Measurements from ENCODE around the gene STIL.
"Not testable (repeated sequence)": the region's sequence is repeated elsewhere in the genome, so short reads cannot be mapped to it uniquely, and the experiment has no call there.

Gene STIL

GRCh38 chr1:47313915-47314664 lies at the start of gene STIL:
Gene STIL (minus strand): TSS chr1:47314147. CDS start chr1:47310319, 3,828 bp downstream.
- peak; percentile 97 to 99 for DNase-seq

GRCh38 chr1:47362828-47363227 lies 48.9 kb upstream of the STIL start:
- no peak for DNase-seq

- DNase-seq, result no peak
Observed at GRCh38 chr1:47361380-47361779, 47.4 kb upstream of the STIL start.

GRCh38 chr1:47351305-47351704 lies 37.4 kb upstream of the STIL start:
- peak in 1 of 2 experiments; percentile 11 for DNase-seq

- DNase-seq, result no peak
Observed at GRCh38 chr1:47348246-47348645, 34.3 kb upstream of the STIL start.

- DNase-seq, result no peak
Observed at GRCh38 chr1:47347735-47348134, 33.8 kb upstream of the STIL start.

- not testable (repeated sequence) for DNase-seq
Observed at GRCh38 chr1:47346979-47347378, 33.0 kb upstream of the STIL start.

GRCh38 chr1:47340227-47340626 lies 26.3 kb upstream of the STIL start:
- no peak for DNase-seq

- DNase-seq, result no peak
Observed at GRCh38 chr1:47338249-47339077, 24.5 kb upstream of the STIL start.

GRCh38 chr1:47337350-47337749 lies 23.4 kb upstream of the STIL start:
- no peak for DNase-seq

- DNase-seq, result no peak
Observed at GRCh38 chr1:47334765-47335435, 21.0 kb upstream of the STIL start.

- DNase-seq, result peak; percentile 76 to 80
Observed at GRCh38 chr1:47333922-47334764, 20.2 kb upstream of the STIL start.

- DNase-seq, result peak; percentile 78 to 82
Observed at GRCh38 chr1:47333578-47333921, 19.6 kb upstream of the STIL start, which contains the start of gene CMPK1. Gene CMPK1 (plus strand): TSS chr1:47333790. CDS start chr1:47333946, 156 bp downstream.

GRCh38 chr1:47332779-47333577 lies 19.0 kb upstream of the STIL start:
- DNase-seq, result no peak

GRCh38 chr1:47331875-47332274 lies 17.9 kb upstream of the STIL start:
- no peak for DNase-seq

GRCh38 chr1:47330212-47330611 lies 16.3 kb upstream of the STIL start:
- no peak for DNase-seq

- no peak for DNase-seq
Observed at GRCh38 chr1:47328992-47329391, 15.0 kb upstream of the STIL start.

GRCh38 chr1:47326271-47326670 lies 12.3 kb upstream of the STIL start:
- no peak for DNase-seq

GRCh38 chr1:47325528-47325927 lies 11.6 kb upstream of the STIL start:
- DNase-seq, result no peak

GRCh38 chr1:47324682-47325081 lies 10.7 kb upstream of the STIL start:
- DNase-seq, result no peak

GRCh38 chr1:47323599-47324031 lies 9.7 kb upstream of the STIL start:
- no peak for DNase-seq

GRCh38 chr1:47319968-47320367 lies 6.0 kb upstream of the STIL start:
- not testable (repeated sequence) for DNase-seq
